Hematopoietic multipotent progenitor cell treated with erythropoietin and hydrocortisone succinate and interleukin-3 and kit ligand, for 6 days (in vitro differentiated cells): Measurements from ENCODE around the gene OR7C2.

Experiments
- DNase-seq: peaks from one replicate; pipeline ENCODE4 v3.0.0-alpha.2; 2015

Gene OR7C2

GRCh38 chr19:14979476-14980255 is 38.4 kb downstream of the OR7C2 start, which contains the start of gene SLC1A6:
Gene SLC1A6 (minus strand): TSS chr19:14979864. CDS start chr19:14972910, 6,954 bp downstream.
- DNase-seq, result no peak

DNA sequence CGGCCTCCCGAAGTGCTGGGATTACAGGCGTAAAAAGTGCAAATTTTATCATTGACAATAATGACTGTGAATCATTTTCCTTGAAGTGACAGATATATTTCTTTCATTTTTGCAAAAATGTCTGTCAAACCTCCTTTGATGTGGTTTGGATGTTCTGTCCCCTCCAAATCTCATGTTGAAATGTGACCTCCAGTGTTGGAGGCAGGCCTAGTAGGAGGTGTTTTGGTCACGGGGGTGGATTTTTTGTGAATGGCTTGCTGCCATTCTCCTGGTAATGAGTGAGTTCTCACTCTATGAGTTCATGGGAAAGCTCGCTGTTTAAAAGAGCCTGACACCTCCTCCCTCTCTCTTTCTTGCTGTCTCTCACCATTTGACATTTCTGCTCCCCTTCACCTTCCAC is 43.8 kb downstream of the OR7C2 start:
- DNase-seq, result no peak
